IPS-NIHi7 (cell line): ENCODE results near the gene CHN2.

ENCODE experiments used
- DNase-seq: peaks from one replicate; pipeline ENCODE4 v3.0.0; 2012; ENCODE audit warnings: mixed read lengths; ENCODE audit errors: extremely low spot score

The CHN2 gene

GRCh38 chr7:29463504-29464158 lies 269.1 kb downstream of the CHN2 start:
- DNase-seq, result no peak

GRCh38 chr7:29464753-29465152 lies 270.2 kb downstream of the CHN2 start:
- no peak for DNase-seq

- DNase-seq, result no peak
Observed at GRCh38 chr7:29467193-29467926, 272.8 kb downstream of the CHN2 start.

- no peak for DNase-seq
Observed at GRCh38 chr7:29468196-29468595, 273.6 kb downstream of the CHN2 start.

- no peak for DNase-seq
Observed at GRCh38 chr7:29469281-29469680, 274.7 kb downstream of the CHN2 start.

GRCh38 chr7:29469976-29470557 lies 275.5 kb downstream of the CHN2 start:
- DNase-seq, result no peak

GRCh38 chr7:29471444-29472138 lies 277.0 kb downstream of the CHN2 start:
- DNase-seq, result no peak

- no peak for DNase-seq
Observed at GRCh38 chr7:29476916-29477315, 282.3 kb downstream of the CHN2 start.

- no peak for DNase-seq
Observed at GRCh38 chr7:29478226-29478625, 283.7 kb downstream of the CHN2 start.

- no peak for DNase-seq
Observed at GRCh38 chr7:29478687-29479240, 284.2 kb downstream of the CHN2 start.

GRCh38 chr7:29479301-29480200 lies 285.0 kb downstream of the CHN2 start:
- DNase-seq, result no peak

- DNase-seq, result no peak
Observed at GRCh38 chr7:29480451-29480850, 285.9 kb downstream of the CHN2 start.

- no peak for DNase-seq
Observed at GRCh38 chr7:29480934-29481651, 286.5 kb downstream of the CHN2 start.

GRCh38 chr7:29482056-29482455 lies 287.5 kb downstream of the CHN2 start:
- DNase-seq, result no peak

- no peak for DNase-seq
Observed at GRCh38 chr7:29483219-29484104, 288.9 kb downstream of the CHN2 start.

- DNase-seq, result no peak
Observed at GRCh38 chr7:29484280-29484679, 289.7 kb downstream of the CHN2 start.

GRCh38 chr7:29485339-29486190 lies 291.0 kb downstream of the CHN2 start:
- DNase-seq, result no peak

GRCh38 chr7:29486191-29486700 lies 291.7 kb downstream of the CHN2 start:
- DNase-seq, result no peak
